ENCODE data around the gene SGSM1.

Gene SGSM1

GRCh38 chr22:24935771-24936483 is 129.9 kb downstream of the SGSM1 start:
- DNase-seq, result no peak
- Histone ChIP-seq H3K4me1 (peaks cover 5% of the 10 kb centered on the region; the same call in 1 of the 2 replicates), H3K27me3 (no peaks in the 10 kb centered on the region), H3K4me3 (ENCODE audit: low read depth, low read length) (no peak overlapping the region), H3K36me3 (no peaks in the 10 kb centered on the region), H3K9me3 (no peaks in the 10 kb centered on the region)
- TF ChIP-seq CTCF (IDR thresholded peaks at IDR 0.05; ENCODE audit: low read depth, low read length), result no peak

GRCh38 chr22:24937114-24937513 is 131.1 kb downstream of the SGSM1 start:
- TF ChIP-seq CTCF (IDR thresholded peaks at IDR 0.05; ENCODE audit: low read depth, low read length), result peak; percentile 67
- peaks cover 5% of the 10 kb centered on the region; the same call in 1 of the 2 replicates for H3K4me1 ChIP-seq
- H3K9me3 ChIP-seq, result no peaks in the 10 kb centered on the region
- no peak overlapping the region for H3K4me3 ChIP-seq (ENCODE audit: low read depth, low read length)
- peak; percentile 34 for DNase-seq
- H3K36me3 ChIP-seq, result no peaks in the 10 kb centered on the region
- no peaks in the 10 kb centered on the region for H3K27me3 ChIP-seq

GRCh38 chr22:24938741-24939341 is 132.8 kb downstream of the SGSM1 start:
- Histone ChIP-seq H3K27me3 (no peaks in the 10 kb centered on the region), H3K4me3 (ENCODE audit: low read depth, low read length) (no peak overlapping the region), H3K36me3 (no peaks in the 10 kb centered on the region), H3K4me1 (peaks cover 5% of the 10 kb centered on the region; the same call in 1 of the 2 replicates), H3K9me3 (no peaks in the 10 kb centered on the region)
- peak; percentile 50 for DNase-seq
- peak; percentile 87 for TF ChIP-seq CTCF (IDR thresholded peaks at IDR 0.05; ENCODE audit: low read depth, low read length)

GRCh38 chr22:24942301-24942700 is 136.3 kb downstream of the SGSM1 start:
- peaks cover 5% of the 10 kb centered on the region; the same call in 1 of the 2 replicates for H3K4me1 ChIP-seq
- TF ChIP-seq CTCF (IDR thresholded peaks at IDR 0.05; ENCODE audit: low read depth, low read length), result no peak
- no peak overlapping the region for H3K4me3 ChIP-seq (ENCODE audit: low read depth, low read length)
- no peaks in the 10 kb centered on the region for H3K27me3 ChIP-seq
- DNase-seq, result no peak
- H3K9me3 ChIP-seq, result no peaks in the 10 kb centered on the region
- no peaks in the 10 kb centered on the region for H3K36me3 ChIP-seq

GRCh38 chr22:24944217-24944937 is 138.4 kb downstream of the SGSM1 start:
- TF ChIP-seq CTCF (IDR thresholded peaks at IDR 0.05; ENCODE audit: low read depth, low read length), result no peak
- H3K36me3 ChIP-seq, result no peaks in the 10 kb centered on the region
- DNase-seq, result no peak
- no peak overlapping the region for H3K4me3 ChIP-seq (ENCODE audit: low read depth, low read length)
- H3K9me3 ChIP-seq, result no peaks in the 10 kb centered on the region
- no peaks in the 10 kb centered on the region for H3K27me3 ChIP-seq
- peaks cover 1% of the 10 kb centered on the region; the same call in 1 of the 2 replicates for H3K4me1 ChIP-seq
